Stomach (tissue), 9 donors: ENCODE results near the gene SYVN1. TPM values are rescaled to one million over a fixed set of nuclear protein-coding genes. Genes with fewer than 3 reads are reported as not detected.

Source experiments
- DNase-seq, 2 donors: peaks; one replicate each; pipeline versions ENCODE4 v3.0.0 to v3.0.0-alpha.2; 2013 to 2019
- H3K27ac ChIP-seq, 5 donors: fragments of 200-600 bp in 4 of 5; sonication (generic) in 4 of 5; one replicate each; pipeline ENCODE4 v1.5.1; 2013 to 2019; ENCODE audit warnings: mild to moderate bottlenecking in 1 of 5, moderate library complexity in 1 of 5
- H3K27me3 ChIP-seq, 3 donors: fragments of 200-600 bp; sonication (generic); one replicate each; pipeline ENCODE4 v1.5.1; 2017 to 2019; ENCODE audit warnings: mixed run types in 1 of 3
- H3K36me3 ChIP-seq, 4 donors: fragments of 200-600 bp; sonication (generic); 1 replicate in 3 of 4; 2 replicates in 1 of 4; pipeline ENCODE4 v1.5.1; 2016 to 2019
- H3K4me1 ChIP-seq, 4 donors: fragments of 200-600 bp; sonication (generic); one replicate each; pipeline ENCODE4 v1.5.1; 2016 to 2019
- H3K4me3 ChIP-seq, 4 donors: fragments of 200-600 bp; sonication (generic) in 3 of 4; one replicate each; pipeline ENCODE4 v1.5.1; 2016 to 2019; ENCODE audit warnings: mild to moderate bottlenecking in 1 of 4
- H3K9me3 ChIP-seq, 4 donors: fragments of 200-600 bp; sonication (generic); one replicate each; pipeline ENCODE4 v1.5.1; 2016 to 2019
- EP300 ChIP-seq: sonication (generic); formaldehyde crosslinking; IDR thresholded peaks from one replicate; pipeline ENCODE4 v1.6.1; 2017; ENCODE audit warnings: antibody characterized with exemption
- POLR2A ChIP-seq, 4 donors: fragments of 450-650 bp; IDR thresholded peaks; one replicate each; pipeline ENCODE4 v1.6.1; 2016; ENCODE audit warnings: antibody characterized with exemption in 4 of 4, control low read depth in 2 of 4, mild to moderate bottlenecking in 1 of 4, moderate library complexity in 1 of 4
- POLR2AphosphoS5 ChIP-seq, 3 donors: sonication (generic); formaldehyde crosslinking; IDR thresholded peaks; one replicate each; pipeline ENCODE4 v1.6.1; 2016; ENCODE audit warnings: antibody characterized with exemption in 3 of 3
- WGBS, 5 donors: extraction: QIAGEN DNeasy Blood & Tissue Kit in 3 of 5; methylation state at CpG; one replicate each; pipeline versions ENCODE4 v1.1.5 to v1.1.7; 2013 to 2018; 5-methylcytosine and 5-hydroxymethylcytosine counted together
- intact Hi-C: fragments of 100-400 bp; cut with DNase I; formaldehyde crosslinking; loops from one replicate; pipeline ENCODE4 v1.15.1; 2023; ENCODE audit warnings: low total_unique reads
- polyA plus RNA-seq, 3 donors: library from polyadenylated mRNA; stranded (reverse); fragments of 200-250 nt; gene quantifications; one replicate each; pipeline ENCODE4 v1.2.3, GENCODE V29; 2013
- total RNA-seq, 5 donors: library from RNA; depleted of rRNA; stranded (reverse); fragments of >200 nt; gene quantifications; one replicate each; pipeline versions ENCODE4 v1.1.0 to v1.2.3, GENCODE V29; 2014 to 2016
- TF ChIP-seq, protein P1 (sequence below), 7 experiments: fragments of 450-650 bp in 4 of 7; fragments of 200-600 bp in 3 of 7; sonication (generic) in 3 of 7; IDR thresholded peaks; one replicate each; pipeline ENCODE4 v1.5.1; 2016 to 2019; ENCODE audit warnings: antibody characterized with exemption in 7 of 7, control low read depth in 2 of 7, mild to moderate bottlenecking in 1 of 7
- donor health status: healthy with polysubstance abuse.
- donor health status: Bipolar disorder and iron deficiency.
- donor health status: healthy.

Gene SYVN1
- total and polyA plus RNA-seq, 8 donors, result 7.2 to 75.3 (median 28.8) TPM

DNA sequence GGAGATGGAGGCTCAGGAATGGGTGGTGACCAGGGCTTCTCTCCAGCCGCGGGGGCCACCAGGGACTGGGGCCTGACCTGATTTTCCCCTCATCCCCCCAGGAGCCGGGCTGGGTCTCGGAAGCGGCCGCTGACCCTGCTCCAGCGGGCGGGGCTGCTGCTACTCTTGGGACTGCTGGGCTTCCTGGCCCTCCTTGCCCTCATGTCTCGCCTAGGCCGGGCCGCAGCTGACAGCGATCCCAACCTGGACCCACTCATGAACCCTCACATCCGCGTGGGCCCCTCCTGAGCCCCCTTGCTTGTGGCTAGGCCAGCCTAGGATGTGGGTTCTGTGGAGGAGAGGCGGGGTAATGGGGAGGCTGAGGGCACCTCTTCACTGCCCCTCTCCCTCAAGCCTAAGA is 46.5 kb downstream of the SYVN1 start:
- Histone ChIP-seq H3K4me3 (no peak overlapping the region), H3K27ac (no peak overlapping the region), H3K27me3 (no peaks in the 10 kb centered on the region), H3K9me3 (no peaks in the 10 kb centered on the region), H3K36me3 (peaks cover 22 to 54% (median 48%) of the 10 kb centered on the region in 4 donors), H3K4me1 (peaks cover 14 to 29% (median 23%) of the 10 kb centered on the region in 4 donors)
- DNase-seq, result no peak
- intact Hi-C loops, result no loop called here
- WGBS, 5 donors, result 92 to 99% (median 97%) methylated on average over 8 to 15 of the region's 15 CpGs
- TF ChIP-seq, protein P1, sequence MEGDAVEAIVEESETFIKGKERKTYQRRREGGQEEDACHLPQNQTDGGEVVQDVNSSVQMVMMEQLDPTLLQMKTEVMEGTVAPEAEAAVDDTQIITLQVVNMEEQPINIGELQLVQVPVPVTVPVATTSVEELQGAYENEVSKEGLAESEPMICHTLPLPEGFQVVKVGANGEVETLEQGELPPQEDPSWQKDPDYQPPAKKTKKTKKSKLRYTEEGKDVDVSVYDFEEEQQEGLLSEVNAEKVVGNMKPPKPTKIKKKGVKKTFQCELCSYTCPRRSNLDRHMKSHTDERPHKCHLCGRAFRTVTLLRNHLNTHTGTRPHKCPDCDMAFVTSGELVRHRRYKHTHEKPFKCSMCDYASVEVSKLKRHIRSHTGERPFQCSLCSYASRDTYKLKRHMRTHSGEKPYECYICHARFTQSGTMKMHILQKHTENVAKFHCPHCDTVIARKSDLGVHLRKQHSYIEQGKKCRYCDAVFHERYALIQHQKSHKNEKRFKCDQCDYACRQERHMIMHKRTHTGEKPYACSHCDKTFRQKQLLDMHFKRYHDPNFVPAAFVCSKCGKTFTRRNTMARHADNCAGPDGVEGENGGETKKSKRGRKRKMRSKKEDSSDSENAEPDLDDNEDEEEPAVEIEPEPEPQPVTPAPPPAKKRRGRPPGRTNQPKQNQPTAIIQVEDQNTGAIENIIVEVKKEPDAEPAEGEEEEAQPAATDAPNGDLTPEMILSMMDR (IDR thresholded peaks at IDR 0.05), result no peak
- TF ChIP-seq POLR2AphosphoS5 (IDR thresholded peaks at IDR 0.05) (no peak), POLR2A (IDR thresholded peaks at IDR 0.05) (no peak), EP300 (no peak)

DNA sequence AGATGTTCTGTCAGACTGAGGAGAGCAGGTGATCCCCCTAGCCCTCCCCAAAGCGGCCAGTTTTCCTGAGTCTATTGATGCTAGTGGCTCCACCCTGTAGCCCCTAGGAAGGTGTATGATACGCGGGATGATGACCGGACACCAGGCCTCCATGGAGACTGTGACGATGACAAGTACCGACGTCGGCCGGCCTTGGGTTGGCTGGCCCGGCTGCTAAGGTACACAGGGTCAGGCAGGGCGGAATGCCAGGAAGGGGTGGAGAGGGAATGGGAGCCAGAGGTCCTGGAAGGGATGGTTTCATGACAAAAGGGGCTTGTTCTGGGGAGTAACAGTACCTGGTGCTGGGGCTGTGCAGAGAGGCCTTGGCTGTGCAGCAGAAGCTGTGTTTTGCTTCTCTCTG is 47.1 kb downstream of the SYVN1 start:
- Histone ChIP-seq H3K36me3 (peaks cover 22 to 54% (median 48%) of the 10 kb centered on the region in 4 donors), H3K27me3 (no peaks in the 10 kb centered on the region), H3K9me3 (no peaks in the 10 kb centered on the region), H3K4me3 (no peak overlapping the region), H3K27ac (no peak overlapping the region), H3K4me1 (peaks cover 14 to 32% (median 23%) of the 10 kb centered on the region in 4 donors)
- DNase-seq, result no peak
- intact Hi-C loops, result no loop called here
- TF ChIP-seq, protein P1 (IDR thresholded peaks at IDR 0.05), result no peak
- no peak for TF ChIP-seq POLR2A (IDR thresholded peaks at IDR 0.05)
- TF ChIP-seq POLR2AphosphoS5 (IDR thresholded peaks at IDR 0.05), result no peak
- no peak for TF ChIP-seq EP300
- WGBS, 5 donors, result 83 to 92% (median 86%) methylated on average over 11 of the region's 11 CpGs

DNA sequence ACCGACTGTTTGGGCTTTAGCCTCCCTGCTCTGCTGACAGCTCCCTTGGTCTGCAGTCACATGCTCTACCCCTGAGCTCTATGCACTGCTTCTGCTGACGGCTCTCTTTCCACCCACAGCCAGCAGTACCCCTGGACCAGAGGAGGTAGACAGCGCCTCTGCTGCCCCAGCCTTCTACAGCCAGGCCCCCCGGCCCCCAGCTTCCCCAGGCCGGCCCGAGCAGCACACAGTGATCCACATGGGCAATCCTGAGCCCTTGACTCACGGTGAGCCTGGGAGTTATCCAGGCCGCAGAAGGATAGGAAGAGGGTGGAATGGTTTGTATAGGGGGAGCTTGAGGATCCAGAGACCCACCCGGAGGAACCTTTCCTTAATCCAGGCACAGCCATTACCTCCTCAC is 47.5 kb downstream of the SYVN1 start:
- no peak for DNase-seq
- intact Hi-C loops, result no loop called here

GRCh38 chr11:65085446-65085845 is 48.9 kb downstream of the SYVN1 start:
- Histone ChIP-seq H3K27ac (peak overlapping the region in 1 of 5 donors; percentile 95), H3K27me3 (no peaks in the 10 kb centered on the region), H3K36me3 (peaks cover 22 to 54% (median 48%) of the 10 kb centered on the region in 4 donors), H3K9me3 (no peaks in the 10 kb centered on the region), H3K4me1 (peaks cover 14 to 32% (median 23%) of the 10 kb centered on the region in 4 donors), H3K4me3 (peak overlapping the region in 1 of 4 donors; percentile 60)
- WGBS, 5 donors, result 78 to 98% (median 91%) methylated on average over 4 of the region's 4 CpGs
- intact Hi-C loops, result no loop called here
- TF ChIP-seq POLR2AphosphoS5 (IDR thresholded peaks at IDR 0.05) (no peak), POLR2A (IDR thresholded peaks at IDR 0.05) (no peak), EP300 (no peak)
- TF ChIP-seq, protein P1 (IDR thresholded peaks at IDR 0.05), result no peak
- DNase-seq, result no peak

More for the DNA sequence above, 47.5 kb downstream of the SYVN1 start:
- Histone ChIP-seq H3K9me3 (no peaks in the 10 kb centered on the region), H3K36me3 (peaks cover 22 to 54% (median 48%) of the 10 kb centered on the region in 4 donors), H3K27ac (no peak overlapping the region), H3K27me3 (no peaks in the 10 kb centered on the region), H3K4me1 (peaks cover 14 to 32% (median 23%) of the 10 kb centered on the region in 4 donors), H3K4me3 (no peak overlapping the region)
- TF ChIP-seq POLR2A (IDR thresholded peaks at IDR 0.05), result no peak
- TF ChIP-seq EP300, result no peak
- no peak for TF ChIP-seq POLR2AphosphoS5 (IDR thresholded peaks at IDR 0.05)
- TF ChIP-seq, protein P1 (IDR thresholded peaks at IDR 0.05), result no peak
- WGBS, 5 donors, result 90 to 97% (median 93%) methylated on average over 7 to 9 of the region's 9 CpGs
